Measurements from ENCODE around the gene RTP5. TPM values are rescaled to one million over a fixed set of nuclear protein-coding genes. Genes with fewer than 3 reads are reported as not detected.

RTP5 gene
- total RNA-seq, 1 donor, result not detected

GRCh38 chr2:241852116-241852980 is 17.2 kb upstream of the RTP5 start:
- no peak for DNase-seq (ENCODE audit: low read depth)
- TF ChIP-seq CTCF (IDR thresholded peaks at IDR 0.05; ENCODE audit: insufficient read depth, low read length), result no peak
- no peak overlapping the region for H3K4me3 ChIP-seq (ENCODE audit: low read depth, low read length)

- no peak for DNase-seq (ENCODE audit: low read depth)
- TF ChIP-seq CTCF (IDR thresholded peaks at IDR 0.05; ENCODE audit: insufficient read depth, low read length), result no peak
- no peak overlapping the region for H3K4me3 ChIP-seq (ENCODE audit: low read depth, low read length)
Observed at GRCh38 chr2:241852981-241853631, 16.4 kb upstream of the RTP5 start.

GRCh38 chr2:241853651-241854341 is 15.7 kb upstream of the RTP5 start:
- no peak overlapping the region for H3K4me3 ChIP-seq (ENCODE audit: low read depth, low read length)
- DNase-seq (ENCODE audit: low read depth), result no peak
- no peak for TF ChIP-seq CTCF (IDR thresholded peaks at IDR 0.05; ENCODE audit: insufficient read depth, low read length)

GRCh38 chr2:241854342-241855244 is 14.9 kb upstream of the RTP5 start:
- no peak for DNase-seq (ENCODE audit: low read depth)
- H3K4me3 ChIP-seq (ENCODE audit: low read depth, low read length), result no peak overlapping the region
- TF ChIP-seq CTCF (IDR thresholded peaks at IDR 0.05; ENCODE audit: insufficient read depth, low read length), result no peak

- TF ChIP-seq CTCF (IDR thresholded peaks at IDR 0.05; ENCODE audit: insufficient read depth, low read length), result no peak
- DNase-seq (ENCODE audit: low read depth), result no peak
- no peak overlapping the region for H3K4me3 ChIP-seq (ENCODE audit: low read depth, low read length)
Observed at GRCh38 chr2:241855245-241855887, 14.2 kb upstream of the RTP5 start.

Data from fibroblast of the aortic adventitia (primary cell).